Measurements from ENCODE around the gene ANKRD11.

DNA sequence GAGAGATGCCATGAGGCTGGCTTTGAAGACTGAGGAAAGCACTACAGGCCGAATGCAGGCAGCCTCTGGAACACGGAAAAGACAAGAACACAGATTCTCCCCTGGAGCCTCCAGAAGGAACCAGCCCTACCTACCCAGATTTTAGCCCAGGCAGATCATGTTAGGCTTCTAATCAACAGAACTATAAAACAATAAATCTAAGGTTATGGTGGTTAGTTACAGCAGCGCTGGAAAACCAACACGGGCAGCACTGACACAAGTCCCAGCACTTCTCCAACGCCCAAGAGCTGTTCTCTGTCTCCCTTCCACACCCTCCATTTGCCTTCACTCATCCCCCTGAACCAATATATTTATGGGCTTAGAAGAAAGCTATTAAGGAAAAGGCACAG is 7.5 kb downstream of the ANKRD11 start:
- TF ChIP-seq, protein P1, sequence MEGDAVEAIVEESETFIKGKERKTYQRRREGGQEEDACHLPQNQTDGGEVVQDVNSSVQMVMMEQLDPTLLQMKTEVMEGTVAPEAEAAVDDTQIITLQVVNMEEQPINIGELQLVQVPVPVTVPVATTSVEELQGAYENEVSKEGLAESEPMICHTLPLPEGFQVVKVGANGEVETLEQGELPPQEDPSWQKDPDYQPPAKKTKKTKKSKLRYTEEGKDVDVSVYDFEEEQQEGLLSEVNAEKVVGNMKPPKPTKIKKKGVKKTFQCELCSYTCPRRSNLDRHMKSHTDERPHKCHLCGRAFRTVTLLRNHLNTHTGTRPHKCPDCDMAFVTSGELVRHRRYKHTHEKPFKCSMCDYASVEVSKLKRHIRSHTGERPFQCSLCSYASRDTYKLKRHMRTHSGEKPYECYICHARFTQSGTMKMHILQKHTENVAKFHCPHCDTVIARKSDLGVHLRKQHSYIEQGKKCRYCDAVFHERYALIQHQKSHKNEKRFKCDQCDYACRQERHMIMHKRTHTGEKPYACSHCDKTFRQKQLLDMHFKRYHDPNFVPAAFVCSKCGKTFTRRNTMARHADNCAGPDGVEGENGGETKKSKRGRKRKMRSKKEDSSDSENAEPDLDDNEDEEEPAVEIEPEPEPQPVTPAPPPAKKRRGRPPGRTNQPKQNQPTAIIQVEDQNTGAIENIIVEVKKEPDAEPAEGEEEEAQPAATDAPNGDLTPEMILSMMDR (IDR thresholded peaks at IDR 0.05), result no peak
- no peak for TF ChIP-seq POLR2A (IDR thresholded peaks at IDR 0.05)
